HG03108 (cell line): Measurements from ENCODE around the gene C11orf65.

Experiments used
- ATAC-seq: cut with Tn5 transposase; IDR thresholded peaks from one replicate; pipeline ENCODE4 v1.9.1; 2021; ENCODE audit warnings: moderate library complexity; ENCODE audit not compliant: unreplicated experiment

Gene C11orf65

DNA sequence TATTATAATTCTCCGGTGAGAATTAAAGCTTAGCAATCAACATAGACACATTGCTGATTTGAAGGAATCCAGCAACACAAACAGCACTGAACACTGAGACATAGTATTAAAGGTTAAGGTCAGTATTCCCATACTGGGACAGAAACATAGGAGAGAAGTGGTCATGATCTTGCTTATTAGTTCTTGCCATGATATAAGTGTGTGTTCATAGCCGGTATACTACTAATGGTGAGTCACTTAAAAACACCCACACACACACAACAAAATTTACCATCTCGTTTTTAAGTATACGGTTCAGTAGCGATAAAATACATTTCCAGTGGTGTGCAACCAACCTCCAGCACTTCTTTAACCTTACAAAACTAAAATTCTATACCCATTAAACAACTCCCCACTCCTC is 96.3 kb downstream of the C11orf65 start:
- ATAC-seq, result no peak

GRCh38 chr11:108370315-108370714 is 97.0 kb downstream of the C11orf65 start:
- no peak for ATAC-seq

- no peak for ATAC-seq
These were observed 98.3 kb downstream of the C11orf65 start for GRCh38 chr11:108369064-108369463.

- no peak for ATAC-seq
These were observed 99.2 kb downstream of the C11orf65 start for GRCh38 chr11:108368134-108368533.

GRCh38 chr11:108364159-108364558 is 103.2 kb downstream of the C11orf65 start:
- no peak for ATAC-seq

GRCh38 chr11:108351468-108351867 is 115.9 kb downstream of the C11orf65 start:
- ATAC-seq, result no peak

DNA sequence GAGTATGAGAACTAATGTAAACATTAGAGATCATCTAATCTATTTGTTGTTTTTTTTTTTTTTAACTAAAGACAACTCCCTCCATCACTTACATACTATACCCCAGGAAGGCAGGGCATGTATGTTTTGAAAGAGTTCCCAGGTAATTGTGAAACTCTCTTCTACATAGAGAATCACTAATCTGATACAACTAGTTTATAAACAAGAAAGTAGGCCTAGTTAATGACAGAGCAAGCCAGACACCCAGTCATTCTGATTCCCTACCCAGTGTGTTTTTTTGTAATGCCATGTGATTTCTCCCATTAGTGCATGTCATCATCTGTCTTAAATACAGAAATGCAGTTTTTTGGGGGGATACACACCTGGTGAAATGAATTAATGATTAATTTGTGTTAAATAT is 120.9 kb downstream of the C11orf65 start:
- no peak for ATAC-seq

- no peak for ATAC-seq
These were observed 121.6 kb downstream of the C11orf65 start for GRCh38 chr11:108345767-108346166.

GRCh38 chr11:108343714-108344113 is 123.6 kb downstream of the C11orf65 start:
- ATAC-seq, result no peak

GRCh38 chr11:108341654-108342053 is 125.7 kb downstream of the C11orf65 start:
- ATAC-seq, result no peak

DNA sequence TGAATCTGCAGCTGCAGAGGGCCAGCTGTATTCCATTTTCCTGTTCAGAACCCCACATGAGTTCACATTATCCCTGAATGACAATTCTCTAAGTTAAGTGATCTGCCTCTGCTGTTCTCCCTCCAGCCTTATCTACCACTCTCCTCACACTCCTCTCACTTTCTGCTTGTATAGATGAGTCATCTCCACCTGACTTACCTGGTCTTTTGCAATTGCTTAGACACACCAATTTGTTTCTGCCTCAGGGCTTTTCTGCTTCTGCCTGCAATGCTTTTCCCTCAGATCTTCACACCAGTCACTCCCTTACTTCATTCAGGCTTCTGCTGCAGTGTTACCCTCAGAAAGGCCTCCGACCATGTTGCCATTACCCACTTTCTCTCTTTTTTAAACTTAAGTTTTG is 126.4 kb downstream of the C11orf65 start:
- ATAC-seq, result no peak

DNA sequence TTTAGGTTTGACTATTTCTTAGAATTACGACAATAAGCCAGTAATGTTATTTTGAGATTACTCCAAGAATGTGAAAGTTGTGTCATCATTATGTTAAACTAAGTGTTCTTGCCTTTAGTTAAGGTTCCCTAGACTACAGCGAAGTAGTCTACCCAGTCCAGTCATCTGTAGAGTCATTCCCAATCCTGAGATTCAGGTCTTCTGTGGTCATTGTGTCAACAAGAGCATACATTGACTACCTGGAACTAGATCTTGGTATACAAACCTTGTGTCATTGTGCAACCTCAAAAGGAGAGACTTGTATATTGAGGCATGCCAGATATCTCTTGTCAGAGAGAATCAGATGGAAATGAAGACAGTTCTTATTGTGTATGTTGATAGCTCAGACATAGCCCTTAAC is 128.6 kb downstream of the C11orf65 start:
- no peak for ATAC-seq

DNA sequence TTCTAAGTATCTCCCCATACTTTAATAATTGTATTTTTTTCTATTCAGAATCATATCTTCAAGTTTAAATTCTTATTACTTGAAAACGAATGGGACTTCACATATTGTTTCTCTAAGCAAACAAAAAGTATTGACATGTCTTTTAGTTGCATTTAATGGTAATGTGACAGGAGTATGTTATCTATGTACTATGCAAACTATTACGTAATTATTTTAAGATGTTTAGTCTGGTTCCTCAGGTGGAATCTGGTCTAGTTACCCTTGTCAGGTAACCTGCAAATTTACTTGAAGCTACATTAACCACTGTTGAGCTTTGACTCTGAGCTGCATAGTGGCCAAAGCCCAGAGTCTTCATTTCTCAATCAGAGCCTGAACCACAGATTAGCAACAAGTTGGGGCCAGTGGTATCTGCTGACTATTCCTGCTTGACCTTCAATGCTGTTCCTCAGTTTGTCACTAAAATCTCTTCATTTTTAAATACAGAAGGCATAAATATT is 133.9 kb downstream of the C11orf65 start:
- no peak for ATAC-seq
